Brain microvascular endothelial cell (primary cell): Measurements from ENCODE around the gene EPHA10.
A peak's percentile ranks its signal among the peaks of the same experiment; 100 is the strongest.

Experiments
- DNase-seq: peaks from one replicate; pipeline ENCODE4 v3.0.0-alpha.2; 2020
- H3K27ac ChIP-seq: fragments of 250-450 bp; sonication (Bioruptor Pico); 2 replicates; pipeline ENCODE4 v1.5.1; 2020; ENCODE audit warnings: mild to moderate bottlenecking, moderate library complexity
- H3K27me3 ChIP-seq: fragments of 250-450 bp; sonication (Bioruptor Pico); replicated peaks from 2 replicates; pipeline ENCODE4 v1.5.1; 2020; ENCODE audit warnings: mild to moderate bottlenecking
- H3K36me3 ChIP-seq: fragments of 250-450 bp; sonication (Bioruptor Pico); replicated peaks from 2 replicates; pipeline ENCODE4 v1.5.1; 2020; ENCODE audit warnings: mild to moderate bottlenecking
- H3K4me3 ChIP-seq: 2 replicates; pipeline ENCODE4 v1.5.1; 2011; ENCODE audit warnings: low read depth, mild to moderate bottlenecking, control low read depth, low read length, moderate library complexity
- CTCF ChIP-seq: IDR thresholded peaks from 2 replicates; pipeline ENCODE4 v1.5.1; 2011; ENCODE audit warnings: low read depth, mild to moderate bottlenecking, moderate library complexity, low read length, control low read depth, inconsistent platforms; ENCODE audit errors: missing control alignments
- in situ Hi-C: cut with HindIII; loops from 2 replicates; pipeline ENCODE4 v1.10.0; 2017; ENCODE audit warnings: low sequenced_read_pairs, low pct_ligation_motif_present

Gene EPHA10

GRCh38 chr1:37753473-37754321 lies 11.2 kb downstream of the EPHA10 start:
- Histone ChIP-seq H3K4me3 (no peak overlapping the region), H3K36me3 (no peaks in the 10 kb centered on the region), H3K27me3 (peaks cover 35% of the 10 kb centered on the region), H3K27ac (no peak overlapping the region)
- no peak for DNase-seq
- TF ChIP-seq CTCF, result no peak
- in situ Hi-C loops, result no loop called here

GRCh38 chr1:37752583-37753471 lies 12.1 kb downstream of the EPHA10 start:
- in situ Hi-C loops, result no loop called here
- Histone ChIP-seq H3K27me3 (peaks cover 33% of the 10 kb centered on the region), H3K4me3 (no peak overlapping the region), H3K36me3 (no peaks in the 10 kb centered on the region), H3K27ac (no peak overlapping the region)
- no peak for TF ChIP-seq CTCF
- peak; percentile 7 for DNase-seq

GRCh38 chr1:37752213-37752582 lies 12.7 kb downstream of the EPHA10 start:
- H3K27me3 ChIP-seq, result peaks cover 30% of the 10 kb centered on the region
- no peaks in the 10 kb centered on the region for H3K36me3 ChIP-seq
- H3K27ac ChIP-seq, result no peak overlapping the region
- no peak for TF ChIP-seq CTCF
- DNase-seq, result no peak
- in situ Hi-C loops, result no loop called here
- no peak overlapping the region for H3K4me3 ChIP-seq

- no peak overlapping the region for H3K27ac ChIP-seq
- in situ Hi-C loops, result no loop called here
- TF ChIP-seq CTCF, result no peak
- no peaks in the 10 kb centered on the region for H3K36me3 ChIP-seq
- H3K4me3 ChIP-seq, result no peak overlapping the region
- H3K27me3 ChIP-seq, result peaks cover 10% of the 10 kb centered on the region
- DNase-seq, result no peak
Measured at GRCh38 chr1:37748565-37748964, 16.4 kb downstream of the EPHA10 start.

GRCh38 chr1:37746806-37747205 lies 18.1 kb downstream of the EPHA10 start:
- in situ Hi-C loops, result no loop called here
- H3K4me3 ChIP-seq, result no peak overlapping the region
- H3K27ac ChIP-seq, result no peak overlapping the region
- DNase-seq, result no peak
- H3K27me3 ChIP-seq, result peaks cover 2% of the 10 kb centered on the region
- no peak for TF ChIP-seq CTCF
- H3K36me3 ChIP-seq, result no peaks in the 10 kb centered on the region
